GM23248 (cell line): ENCODE data around the gene INAFM2.

Source experiments
- EZH2 ChIP-seq: fragments of 200-600 bp; sonication (generic); IDR thresholded peaks from 2 replicates; pipeline ENCODE4 v1.6.1; 2018; ENCODE audit warnings: antibody characterized with exemption, mild to moderate bottlenecking; ENCODE audit not compliant: insufficient read depth, poor library complexity, severe bottlenecking
- EZH2phosphoT487 ChIP-seq: fragments of 200-600 bp; sonication (generic); IDR thresholded peaks from 2 replicates; pipeline ENCODE4 v1.6.1; 2018; ENCODE audit warnings: antibody characterized with exemption, moderate library complexity, mild to moderate bottlenecking, low read depth; ENCODE audit not compliant: insufficient read depth

GRCh38 chr15:40345225-40345866 lies 21.9 kb downstream of the INAFM2 start:
- TF ChIP-seq EZH2 (no peak), EZH2phosphoT487 (no peak)
